HEK293 (cell line): ENCODE results near the gene MAP4K4.

Experiments
- CTCF ChIA-PET: fragments of 350-600 bp; formaldehyde crosslinking; extraction: SDS; loops from one replicate; lab custom pipeline; 2021; ENCODE audit warnings: antibody characterized with exemption; lab: Yijun Ruan, JAX
- POLR2A ChIA-PET: fragments of 300-600 bp; formaldehyde crosslinking; extraction: SDS; loops from one replicate; lab custom pipeline; 2020; ENCODE audit warnings: antibody characterized with exemption, inconsistent platforms; lab: Yijun Ruan, JAX
- H3K27ac ChIP-seq: fragments of 200-500 bp; sonication (Bioruptor generic); 2 replicates; pipeline ENCODE4 v1.5.1; 2014; ENCODE audit warnings: low read depth, low read length, control low read depth, inconsistent platforms; ENCODE audit errors: extremely low read depth
- H3K36me3 ChIP-seq, 2 experiments: fragments of 200-500 bp in 1 of 2; sonication (Bioruptor generic) in 1 of 2; 1 replicate in 1 of 2; 2 replicates in 1 of 2; pipeline ENCODE4 v1.5.1; 2014 to 2017; ENCODE audit warnings: inconsistent platforms in 2 of 2, low read length in 2 of 2; ENCODE audit not compliant: control insufficient read depth in 2 of 2, insufficient read depth in 1 of 2
- H3K4me1 ChIP-seq: fragments of 200-500 bp; sonication (Bioruptor generic); 2 replicates; pipeline ENCODE4 v1.5.1; 2014; ENCODE audit warnings: mild to moderate bottlenecking, low read length, inconsistent platforms; ENCODE audit not compliant: control insufficient read depth, insufficient read depth
- H3K4me3 ChIP-seq: 2 replicates; pipeline ENCODE4 v1.5.1; 2011; ENCODE audit warnings: low read depth, mild to moderate bottlenecking, control low read depth, low read length, moderate library complexity
- H3K9me3 ChIP-seq: fragments of 200-500 bp; sonication (Bioruptor generic); 2 replicates; pipeline ENCODE4 v1.5.1; 2014; ENCODE audit warnings: low read depth, low read length, inconsistent platforms; ENCODE audit not compliant: control insufficient read depth, insufficient read depth
- BCL11A ChIP-seq: fragments of 450-650 bp; formaldehyde crosslinking; IDR thresholded peaks from 2 replicates; pipeline ENCODE4 v1.5.1; 2016; ENCODE audit warnings: low read depth, missing biosample characterization, missing genetic modification characterization
- MZF1 ChIP-seq: fragments of 450-650 bp; formaldehyde crosslinking; IDR thresholded peaks from 2 replicates; pipeline ENCODE4 v1.5.1; 2017; ENCODE audit warnings: missing biosample characterization, missing genetic modification characterization, borderline replicate concordance
- OVOL3 ChIP-seq: fragments of 450-650 bp; formaldehyde crosslinking; IDR thresholded peaks from 2 replicates; pipeline ENCODE4 v1.5.1; 2016; ENCODE audit warnings: missing biosample characterization, missing genetic modification characterization
- SP2 ChIP-seq: fragments of 450-650 bp; formaldehyde crosslinking; IDR thresholded peaks from 2 replicates; pipeline ENCODE4 v1.5.1; 2016; ENCODE audit warnings: missing biosample characterization, missing genetic modification characterization
- ZBTB21 ChIP-seq: fragments of 450-650 bp; formaldehyde crosslinking; IDR thresholded peaks from 2 replicates; pipeline ENCODE4 v1.5.1; 2017; ENCODE audit warnings: missing biosample characterization, missing genetic modification characterization
- ZNF146 ChIP-seq: fragments of 450-650 bp; formaldehyde crosslinking; IDR thresholded peaks from 2 replicates; pipeline ENCODE4 v1.5.1; 2016; ENCODE audit warnings: missing biosample characterization, missing genetic modification characterization
- ZNF24 ChIP-seq: fragments of 450-650 bp; formaldehyde crosslinking; IDR thresholded peaks from 2 replicates; pipeline ENCODE4 v1.5.1; 2016; ENCODE audit warnings: missing biosample characterization, missing genetic modification characterization
- ZNF248 ChIP-seq: fragments of 450-650 bp; formaldehyde crosslinking; IDR thresholded peaks from 2 replicates; pipeline ENCODE4 v1.5.1; 2017; ENCODE audit warnings: missing biosample characterization, missing genetic modification characterization
- ZNF510 ChIP-seq: fragments of 450-650 bp; formaldehyde crosslinking; IDR thresholded peaks from 2 replicates; pipeline ENCODE4 v1.5.1; 2018; ENCODE audit warnings: mild to moderate bottlenecking, missing genetic modification characterization, missing biosample characterization; ENCODE audit not compliant: insufficient replicate concordance
- ZNF544 ChIP-seq: fragments of 450-650 bp; formaldehyde crosslinking; IDR thresholded peaks from 2 replicates; pipeline ENCODE4 v1.5.0; 2017; ENCODE audit warnings: missing biosample characterization, missing genetic modification characterization
- ZNF558 ChIP-seq: fragments of 450-650 bp; formaldehyde crosslinking; IDR thresholded peaks from 2 replicates; pipeline ENCODE4 v1.5.1; 2016; ENCODE audit warnings: missing biosample characterization, missing genetic modification characterization
- ZNF664 ChIP-seq: fragments of 450-650 bp; formaldehyde crosslinking; IDR thresholded peaks from 2 replicates; pipeline ENCODE4 v1.5.1; 2016; ENCODE audit warnings: missing biosample characterization, missing genetic modification characterization
- ZNF843 ChIP-seq: fragments of 450-650 bp; formaldehyde crosslinking; IDR thresholded peaks from 2 replicates; pipeline ENCODE4 v1.5.1; 2016; ENCODE audit warnings: missing biosample characterization, missing genetic modification characterization
- ZSCAN23 ChIP-seq: fragments of 450-650 bp; formaldehyde crosslinking; IDR thresholded peaks from 2 replicates; pipeline ENCODE4 v1.5.1; 2016; ENCODE audit warnings: missing biosample characterization, missing genetic modification characterization
- TF ChIP-seq, protein P1 (sequence below): fragments of 450-650 bp; formaldehyde crosslinking; IDR thresholded peaks from 2 replicates; pipeline ENCODE4 v1.5.1; 2017; ENCODE audit warnings: missing biosample characterization, missing genetic modification characterization
- TF ChIP-seq, protein P2 (sequence below): fragments of 450-650 bp; formaldehyde crosslinking; IDR thresholded peaks from 2 replicates; pipeline ENCODE4 v1.5.1; 2016; ENCODE audit warnings: missing biosample characterization, missing genetic modification characterization
- TF ChIP-seq, protein P3 (sequence below): sonication (generic); formaldehyde crosslinking; IDR thresholded peaks from 2 replicates; pipeline ENCODE4 v1.8.1; 2022; ENCODE audit warnings: mild to moderate bottlenecking, moderate library complexity, missing genetic modification reagents
- TF ChIP-seq, protein P4 (sequence below): fragments of 450-650 bp; formaldehyde crosslinking; IDR thresholded peaks from 2 replicates; pipeline ENCODE4 v1.5.1; 2016; ENCODE audit warnings: missing biosample characterization, missing genetic modification characterization, borderline replicate concordance
- TF ChIP-seq, protein P5 (sequence below): fragments of 450-650 bp; formaldehyde crosslinking; IDR thresholded peaks from 2 replicates; pipeline ENCODE4 v1.5.1; 2016; ENCODE audit warnings: missing biosample characterization, missing genetic modification characterization
- TF ChIP-seq, protein P6 (sequence below): IDR thresholded peaks from 2 replicates; pipeline ENCODE4 v1.6.1; 2011; ENCODE audit warnings: mild to moderate bottlenecking, low read depth, low read length, borderline replicate concordance

Gene MAP4K4

DNA sequence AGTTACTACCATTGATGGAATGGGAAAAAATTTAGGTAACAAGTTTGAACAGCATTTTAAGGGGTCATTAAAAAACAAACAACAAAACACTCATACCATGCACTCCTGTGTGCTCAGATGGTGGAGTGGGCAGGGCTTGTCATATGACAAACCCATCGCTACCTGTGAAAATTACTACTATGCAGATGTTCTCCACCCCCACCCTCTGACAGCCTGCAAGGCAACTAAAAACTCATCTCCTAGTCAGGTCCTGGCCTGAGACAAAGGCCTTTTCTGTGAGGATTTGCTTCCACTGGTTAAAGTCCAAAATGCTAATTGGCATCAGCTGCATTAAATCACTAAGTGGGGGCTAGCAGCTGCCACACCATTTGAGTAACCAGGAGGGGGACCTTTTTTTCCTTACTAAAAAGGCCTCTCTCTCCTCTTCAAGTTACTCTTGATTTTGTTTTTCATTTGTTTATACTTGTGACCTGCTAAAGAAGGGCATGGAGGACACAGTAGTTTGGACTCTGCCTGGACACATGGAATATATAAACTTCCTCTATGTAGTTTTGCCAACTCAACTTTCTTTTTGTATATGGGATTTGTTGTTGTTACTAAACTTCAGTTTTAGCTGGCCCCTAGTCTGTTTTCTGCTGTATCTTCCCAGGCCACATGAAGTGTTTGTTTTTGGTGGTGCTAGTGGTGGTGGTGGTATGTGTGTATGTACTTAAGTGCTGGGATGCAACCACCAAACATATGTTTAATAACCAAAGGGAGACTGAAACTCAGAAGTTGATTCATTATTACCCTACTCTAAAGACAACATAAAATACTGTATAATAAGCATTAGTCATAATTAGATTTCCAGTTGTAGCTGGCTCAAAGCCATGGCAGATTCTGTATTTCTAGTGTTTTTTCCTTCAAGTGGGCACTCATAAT is 121.3 kb downstream of the MAP4K4 start:
- CTCF ChIA-PET: no interaction called here
- Histone ChIP-seq H3K9me3 (no peaks in the 10 kb centered on the region), H3K4me3 (no peak overlapping the region), H3K36me3 (no peaks in the 10 kb centered on the region), H3K27ac (no peak overlapping the region), H3K4me1 (peaks cover 11% of the 10 kb centered on the region)
- TF ChIP-seq ZNF510 (no peak), ZNF664 (tag by site-specific recombination) (no peak), ZNF248 (no peak), BCL11A (tag by site-specific recombination) (no peak), MZF1 (no peak), SP2 (no peak), ZSCAN23 (tag by site-specific recombination) (no peak), ZNF24 (no peak), OVOL3 (tag by site-specific recombination) (no peak), ZNF146 (tag by site-specific recombination) (no peak), ZBTB21 (tag by site-specific recombination) (no peak), ZNF843 (tag by site-specific recombination) (no peak), ZNF544 (no peak), ZNF558 (no peak)
- TF ChIP-seq, protein P1, sequence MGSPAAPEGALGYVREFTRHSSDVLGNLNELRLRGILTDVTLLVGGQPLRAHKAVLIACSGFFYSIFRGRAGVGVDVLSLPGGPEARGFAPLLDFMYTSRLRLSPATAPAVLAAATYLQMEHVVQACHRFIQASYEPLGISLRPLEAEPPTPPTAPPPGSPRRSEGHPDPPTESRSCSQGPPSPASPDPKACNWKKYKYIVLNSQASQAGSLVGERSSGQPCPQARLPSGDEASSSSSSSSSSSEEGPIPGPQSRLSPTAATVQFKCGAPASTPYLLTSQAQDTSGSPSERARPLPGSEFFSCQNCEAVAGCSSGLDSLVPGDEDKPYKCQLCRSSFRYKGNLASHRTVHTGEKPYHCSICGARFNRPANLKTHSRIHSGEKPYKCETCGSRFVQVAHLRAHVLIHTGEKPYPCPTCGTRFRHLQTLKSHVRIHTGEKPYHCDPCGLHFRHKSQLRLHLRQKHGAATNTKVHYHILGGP (tag by site-specific recombination): no peak
- TF ChIP-seq, protein P2, sequence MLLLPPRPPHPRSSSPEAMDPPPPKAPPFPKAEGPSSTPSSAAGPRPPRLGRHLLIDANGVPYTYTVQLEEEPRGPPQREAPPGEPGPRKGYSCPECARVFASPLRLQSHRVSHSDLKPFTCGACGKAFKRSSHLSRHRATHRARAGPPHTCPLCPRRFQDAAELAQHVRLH: no peak
- TF ChIP-seq, protein P3, sequence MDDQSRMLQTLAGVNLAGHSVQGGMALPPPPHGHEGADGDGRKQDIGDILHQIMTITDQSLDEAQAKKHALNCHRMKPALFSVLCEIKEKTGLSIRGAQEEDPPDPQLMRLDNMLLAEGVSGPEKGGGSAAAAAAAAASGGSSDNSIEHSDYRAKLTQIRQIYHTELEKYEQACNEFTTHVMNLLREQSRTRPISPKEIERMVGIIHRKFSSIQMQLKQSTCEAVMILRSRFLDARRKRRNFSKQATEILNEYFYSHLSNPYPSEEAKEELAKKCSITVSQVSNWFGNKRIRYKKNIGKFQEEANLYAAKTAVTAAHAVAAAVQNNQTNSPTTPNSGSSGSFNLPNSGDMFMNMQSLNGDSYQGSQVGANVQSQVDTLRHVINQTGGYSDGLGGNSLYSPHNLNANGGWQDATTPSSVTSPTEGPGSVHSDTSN (CRISPR knock-in tag): no peak
- TF ChIP-seq, protein P4, sequence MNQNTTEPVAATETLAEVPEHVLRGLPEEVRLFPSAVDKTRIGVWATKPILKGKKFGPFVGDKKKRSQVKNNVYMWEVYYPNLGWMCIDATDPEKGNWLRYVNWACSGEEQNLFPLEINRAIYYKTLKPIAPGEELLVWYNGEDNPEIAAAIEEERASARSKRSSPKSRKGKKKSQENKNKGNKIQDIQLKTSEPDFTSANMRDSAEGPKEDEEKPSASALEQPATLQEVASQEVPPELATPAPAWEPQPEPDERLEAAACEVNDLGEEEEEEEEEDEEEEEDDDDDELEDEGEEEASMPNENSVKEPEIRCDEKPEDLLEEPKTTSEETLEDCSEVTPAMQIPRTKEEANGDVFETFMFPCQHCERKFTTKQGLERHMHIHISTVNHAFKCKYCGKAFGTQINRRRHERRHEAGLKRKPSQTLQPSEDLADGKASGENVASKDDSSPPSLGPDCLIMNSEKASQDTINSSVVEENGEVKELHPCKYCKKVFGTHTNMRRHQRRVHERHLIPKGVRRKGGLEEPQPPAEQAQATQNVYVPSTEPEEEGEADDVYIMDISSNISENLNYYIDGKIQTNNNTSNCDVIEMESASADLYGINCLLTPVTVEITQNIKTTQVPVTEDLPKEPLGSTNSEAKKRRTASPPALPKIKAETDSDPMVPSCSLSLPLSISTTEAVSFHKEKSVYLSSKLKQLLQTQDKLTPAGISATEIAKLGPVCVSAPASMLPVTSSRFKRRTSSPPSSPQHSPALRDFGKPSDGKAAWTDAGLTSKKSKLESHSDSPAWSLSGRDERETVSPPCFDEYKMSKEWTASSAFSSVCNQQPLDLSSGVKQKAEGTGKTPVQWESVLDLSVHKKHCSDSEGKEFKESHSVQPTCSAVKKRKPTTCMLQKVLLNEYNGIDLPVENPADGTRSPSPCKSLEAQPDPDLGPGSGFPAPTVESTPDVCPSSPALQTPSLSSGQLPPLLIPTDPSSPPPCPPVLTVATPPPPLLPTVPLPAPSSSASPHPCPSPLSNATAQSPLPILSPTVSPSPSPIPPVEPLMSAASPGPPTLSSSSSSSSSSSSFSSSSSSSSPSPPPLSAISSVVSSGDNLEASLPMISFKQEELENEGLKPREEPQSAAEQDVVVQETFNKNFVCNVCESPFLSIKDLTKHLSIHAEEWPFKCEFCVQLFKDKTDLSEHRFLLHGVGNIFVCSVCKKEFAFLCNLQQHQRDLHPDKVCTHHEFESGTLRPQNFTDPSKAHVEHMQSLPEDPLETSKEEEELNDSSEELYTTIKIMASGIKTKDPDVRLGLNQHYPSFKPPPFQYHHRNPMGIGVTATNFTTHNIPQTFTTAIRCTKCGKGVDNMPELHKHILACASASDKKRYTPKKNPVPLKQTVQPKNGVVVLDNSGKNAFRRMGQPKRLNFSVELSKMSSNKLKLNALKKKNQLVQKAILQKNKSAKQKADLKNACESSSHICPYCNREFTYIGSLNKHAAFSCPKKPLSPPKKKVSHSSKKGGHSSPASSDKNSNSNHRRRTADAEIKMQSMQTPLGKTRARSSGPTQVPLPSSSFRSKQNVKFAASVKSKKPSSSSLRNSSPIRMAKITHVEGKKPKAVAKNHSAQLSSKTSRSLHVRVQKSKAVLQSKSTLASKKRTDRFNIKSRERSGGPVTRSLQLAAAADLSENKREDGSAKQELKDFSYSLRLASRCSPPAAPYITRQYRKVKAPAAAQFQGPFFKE: no peak
- TF ChIP-seq, protein P5, sequence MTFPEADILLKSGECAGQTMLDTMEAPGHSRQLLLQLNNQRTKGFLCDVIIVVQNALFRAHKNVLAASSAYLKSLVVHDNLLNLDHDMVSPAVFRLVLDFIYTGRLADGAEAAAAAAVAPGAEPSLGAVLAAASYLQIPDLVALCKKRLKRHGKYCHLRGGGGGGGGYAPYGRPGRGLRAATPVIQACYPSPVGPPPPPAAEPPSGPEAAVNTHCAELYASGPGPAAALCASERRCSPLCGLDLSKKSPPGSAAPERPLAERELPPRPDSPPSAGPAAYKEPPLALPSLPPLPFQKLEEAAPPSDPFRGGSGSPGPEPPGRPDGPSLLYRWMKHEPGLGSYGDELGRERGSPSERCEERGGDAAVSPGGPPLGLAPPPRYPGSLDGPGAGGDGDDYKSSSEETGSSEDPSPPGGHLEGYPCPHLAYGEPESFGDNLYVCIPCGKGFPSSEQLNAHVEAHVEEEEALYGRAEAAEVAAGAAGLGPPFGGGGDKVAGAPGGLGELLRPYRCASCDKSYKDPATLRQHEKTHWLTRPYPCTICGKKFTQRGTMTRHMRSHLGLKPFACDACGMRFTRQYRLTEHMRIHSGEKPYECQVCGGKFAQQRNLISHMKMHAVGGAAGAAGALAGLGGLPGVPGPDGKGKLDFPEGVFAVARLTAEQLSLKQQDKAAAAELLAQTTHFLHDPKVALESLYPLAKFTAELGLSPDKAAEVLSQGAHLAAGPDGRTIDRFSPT: no peak
- TF ChIP-seq, protein P6, sequence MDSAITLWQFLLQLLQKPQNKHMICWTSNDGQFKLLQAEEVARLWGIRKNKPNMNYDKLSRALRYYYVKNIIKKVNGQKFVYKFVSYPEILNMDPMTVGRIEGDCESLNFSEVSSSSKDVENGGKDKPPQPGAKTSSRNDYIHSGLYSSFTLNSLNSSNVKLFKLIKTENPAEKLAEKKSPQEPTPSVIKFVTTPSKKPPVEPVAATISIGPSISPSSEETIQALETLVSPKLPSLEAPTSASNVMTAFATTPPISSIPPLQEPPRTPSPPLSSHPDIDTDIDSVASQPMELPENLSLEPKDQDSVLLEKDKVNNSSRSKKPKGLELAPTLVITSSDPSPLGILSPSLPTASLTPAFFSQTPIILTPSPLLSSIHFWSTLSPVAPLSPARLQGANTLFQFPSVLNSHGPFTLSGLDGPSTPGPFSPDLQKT: no peak
- POLR2A ChIA-PET: no interaction called here
